Liver (tissue), 9 donors: Measurements from ENCODE around the gene CREB3L1. TPM values are rescaled to one million over a fixed set of nuclear protein-coding genes. Genes with fewer than 3 reads are reported as not detected.

ENCODE experiments used
- DNase-seq: peaks from one replicate; pipeline ENCODE4 v3.0.0-alpha.2; 2017; ENCODE audit warnings: low spot score
- H3K27ac ChIP-seq, 2 donors: one replicate each; pipeline ENCODE4 v1.7.0; 2013; ENCODE audit warnings: inconsistent platforms in 2 of 2, low read length in 2 of 2, control low read depth in 1 of 2, low read depth in 1 of 2, mild to moderate bottlenecking in 1 of 2
- H3K27me3 ChIP-seq, 4 donors: one replicate each; pipeline versions ENCODE4 v1.6.1 to v1.7.0; 2013; ENCODE audit warnings: low read length in 3 of 4, inconsistent platforms in 1 of 4, mild to moderate bottlenecking in 1 of 4, moderate library complexity in 1 of 4; ENCODE audit not compliant: control insufficient read depth in 4 of 4, insufficient read depth in 4 of 4
- H3K36me3 ChIP-seq, 4 donors: one replicate each; pipeline versions ENCODE4 v1.6.1 to v1.7.0; 2013; ENCODE audit warnings: low read length in 3 of 4, mild to moderate bottlenecking in 3 of 4, low read depth in 1 of 4, moderate library complexity in 1 of 4; ENCODE audit not compliant: control insufficient read depth in 4 of 4, insufficient read depth in 3 of 4
- H3K4me1 ChIP-seq, 4 donors: one replicate each; pipeline versions ENCODE4 v1.6.1 to v1.7.0; 2013; ENCODE audit warnings: low read length in 3 of 4, mild to moderate bottlenecking in 3 of 4, moderate library complexity in 1 of 4; ENCODE audit not compliant: control insufficient read depth in 4 of 4, insufficient read depth in 4 of 4
- H3K4me3 ChIP-seq, 3 donors: one replicate each; pipeline versions ENCODE4 v1.6.1 to v1.7.0; 2013; ENCODE audit warnings: low read length in 3 of 3, control low read depth in 1 of 3, low read depth in 1 of 3, mild to moderate bottlenecking in 1 of 3
- H3K9ac ChIP-seq, 2 donors: one replicate each; pipeline ENCODE4 v1.7.0; 2013; ENCODE audit warnings: low read length in 2 of 2, mild to moderate bottlenecking in 2 of 2, moderate library complexity in 2 of 2, control low read depth in 1 of 2, low read depth in 1 of 2
- H3K9me3 ChIP-seq, 4 donors: one replicate each; pipeline versions ENCODE4 v1.6.1 to v1.7.0; 2013; ENCODE audit warnings: low read length in 3 of 4; ENCODE audit not compliant: control insufficient read depth in 4 of 4
- EGR1 ChIP-seq, 2 donors: IDR thresholded peaks; 2 replicates each; pipeline ENCODE4 v1.6.1; 2016 to 2018; ENCODE audit warnings: antibody characterized with exemption in 2 of 2, low read depth in 2 of 2
- FOXA1 ChIP-seq: IDR thresholded peaks from 2 replicates; pipeline ENCODE4 v1.6.1; 2016; ENCODE audit warnings: antibody characterized with exemption
- FOXA2 ChIP-seq: IDR thresholded peaks from 2 replicates; pipeline ENCODE4 v1.6.1; 2016; ENCODE audit warnings: antibody characterized with exemption
- GABPA ChIP-seq, 2 donors: IDR thresholded peaks in 1 of 2; conservative IDR thresholded peaks in 1 of 2; 2 replicates each; pipeline ENCODE4 v1.6.1; 2016; ENCODE audit warnings: antibody characterized with exemption in 2 of 2, mild to moderate bottlenecking in 1 of 2, moderate library complexity in 1 of 2
- HNF4A ChIP-seq, 2 donors: conservative IDR thresholded peaks; 2 replicates each; pipeline ENCODE4 v1.6.1; 2016; ENCODE audit warnings: antibody characterized with exemption in 2 of 2, mild to moderate bottlenecking in 2 of 2
- HNF4G ChIP-seq: IDR thresholded peaks from 2 replicates; pipeline ENCODE4 v1.6.1; 2016; ENCODE audit warnings: antibody characterized with exemption
- JUND ChIP-seq, 2 donors: IDR thresholded peaks; 2 replicates each; pipeline ENCODE4 v1.6.1; 2016; ENCODE audit warnings: antibody characterized with exemption in 2 of 2
- NR2F2 ChIP-seq: IDR thresholded peaks from 2 replicates; pipeline ENCODE4 v1.6.1; 2016; ENCODE audit warnings: antibody characterized with exemption
- RAD21 ChIP-seq, 2 donors: IDR thresholded peaks; 2 replicates each; pipeline ENCODE4 v1.6.1; 2016; ENCODE audit warnings: antibody characterized with exemption in 2 of 2, mild to moderate bottlenecking in 2 of 2
- RXRA ChIP-seq, 2 donors: IDR thresholded peaks; 2 replicates each; pipeline ENCODE4 v1.6.1; 2017 to 2018; ENCODE audit warnings: antibody characterized with exemption in 2 of 2, mild to moderate bottlenecking in 1 of 2
- SP1 ChIP-seq: IDR thresholded peaks from 2 replicates; pipeline ENCODE4 v1.6.1; 2018; ENCODE audit warnings: antibody characterized with exemption, mild to moderate bottlenecking
- TAF1 ChIP-seq: conservative IDR thresholded peaks from 2 replicates; pipeline ENCODE4 v1.6.1; 2016; ENCODE audit warnings: antibody characterized with exemption, mild to moderate bottlenecking
- YY1 ChIP-seq: IDR thresholded peaks from 2 replicates; pipeline ENCODE4 v1.6.1; 2016; ENCODE audit warnings: antibody characterized with exemption, mild to moderate bottlenecking
- WGBS: extraction: QIAGEN DNeasy Blood & Tissue Kit; methylation state at CpG from one replicate; pipeline ENCODE4 v1.1.7; 2013; 5-methylcytosine and 5-hydroxymethylcytosine counted together
- polyA plus RNA-seq, 2 donors: library from polyadenylated mRNA; stranded (reverse) in 1 of 2; unstranded in 1 of 2; fragments of 200-250 nt in 1 of 2; fragments of >200 nt in 1 of 2; fragmentation: Nextera tagmentation in 1 of 2; extraction: Ambion mirVana in 1 of 2; gene quantifications; one replicate each; pipeline versions ENCODE4 v1.2.1 to v1.2.3, GENCODE V29; 2013 to 2015
- total RNA-seq, 2 donors: library from RNA; depleted of rRNA; stranded (reverse); fragments of >200 nt; gene quantifications; one replicate each; pipeline ENCODE4 v1.2.3, GENCODE V29; 2014
- TF ChIP-seq, protein P1 (sequence below): IDR thresholded peaks from 2 replicates; pipeline ENCODE4 v1.6.1; 2016; ENCODE audit warnings: antibody characterized with exemption
- TF ChIP-seq, protein P2 (sequence below): IDR thresholded peaks from 2 replicates; pipeline ENCODE4 v1.6.1; 2016; ENCODE audit warnings: antibody characterized with exemption, mild to moderate bottlenecking
- TF ChIP-seq, protein P3 (sequence below): fragments of 150-350 bp; IDR thresholded peaks from 2 replicates; pipeline ENCODE4 v1.5.1; 2017; ENCODE audit warnings: improper control_type of control experiment, low read depth, low read length; ENCODE audit not compliant: missing input control
- TF ChIP-seq, protein P4 (sequence below): IDR thresholded peaks from 2 replicates; pipeline ENCODE4 v1.6.1; 2016; ENCODE audit warnings: antibody characterized with exemption
- TF ChIP-seq, protein P5 (sequence below): IDR thresholded peaks from 2 replicates; pipeline ENCODE4 v1.6.1; 2016; ENCODE audit warnings: antibody characterized with exemption
- donor health status: healthy.
- donor health status: healthy.
- donor health status: healthy.
- donor health status: healthy.
- donor health status: healthy.

CREB3L1 gene
- total and polyA plus RNA-seq, 4 donors: 0.14 to 1.3 (median 0.33) TPM

DNA sequence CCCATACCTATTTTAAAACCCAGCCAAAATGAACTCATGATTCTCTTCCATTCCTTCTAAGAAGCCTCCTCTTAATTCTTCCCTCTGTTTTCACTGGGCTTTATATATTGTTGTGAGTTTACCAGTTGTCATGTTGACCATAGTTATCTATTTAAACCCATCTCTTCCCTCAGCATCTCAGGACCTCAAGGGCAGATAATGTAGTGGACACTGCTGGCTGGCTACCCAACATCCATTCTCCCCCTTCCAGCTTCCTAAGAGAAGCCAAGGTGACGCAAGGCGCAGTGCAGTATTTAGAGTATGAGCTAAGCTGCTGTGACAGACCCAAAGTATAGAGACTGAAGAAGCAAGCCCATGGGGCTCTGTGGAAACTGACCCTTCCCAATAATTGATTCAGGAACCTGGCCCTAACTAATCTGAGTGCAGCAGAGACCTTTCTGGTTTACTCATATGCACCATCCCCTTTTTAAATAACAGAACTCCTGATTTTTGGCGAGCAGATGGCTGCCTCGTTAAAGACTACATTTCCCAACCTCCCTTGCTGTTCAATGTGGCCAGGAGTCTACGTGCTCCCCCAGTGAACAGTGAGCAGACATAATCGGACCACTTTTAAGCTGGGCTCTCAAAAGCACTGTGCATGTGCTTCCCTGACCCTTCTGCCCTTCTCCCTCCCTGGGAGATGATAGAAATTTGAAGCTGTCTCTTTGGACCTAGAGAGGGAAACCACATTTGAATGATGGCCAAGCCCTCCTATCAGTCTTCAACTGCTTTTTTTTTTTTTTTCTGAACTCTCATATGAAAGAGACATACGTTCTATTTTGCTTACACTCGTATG, 28.1 kb upstream of the CREB3L1 start:
- no peak for DNase-seq
- TF ChIP-seq JUND (IDR thresholded peaks at IDR 0.05) (no peak), NR2F2 (no peak), SP1 (no peak), FOXA2 (no peak), RXRA (IDR thresholded peaks at IDR 0.05) (no peak), GABPA (IDR thresholded peaks at IDR 0.05 in 1 of 2, conservative IDR thresholded peaks at IDR 0.05 in 1 of 2) (no peak), EGR1 (IDR thresholded peaks at IDR 0.05; ENCODE audit: low read depth in 2 of 2) (no peak), HNF4G (no peak), YY1 (no peak), RAD21 (IDR thresholded peaks at IDR 0.05) (no peak), HNF4A (conservative IDR thresholded peaks at IDR 0.05) (no peak), FOXA1 (no peak), TAF1 (no peak)
- TF ChIP-seq, protein P1, sequence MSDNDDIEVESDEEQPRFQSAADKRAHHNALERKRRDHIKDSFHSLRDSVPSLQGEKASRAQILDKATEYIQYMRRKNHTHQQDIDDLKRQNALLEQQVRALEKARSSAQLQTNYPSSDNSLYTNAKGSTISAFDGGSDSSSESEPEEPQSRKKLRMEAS: no peak
- TF ChIP-seq, protein P2, sequence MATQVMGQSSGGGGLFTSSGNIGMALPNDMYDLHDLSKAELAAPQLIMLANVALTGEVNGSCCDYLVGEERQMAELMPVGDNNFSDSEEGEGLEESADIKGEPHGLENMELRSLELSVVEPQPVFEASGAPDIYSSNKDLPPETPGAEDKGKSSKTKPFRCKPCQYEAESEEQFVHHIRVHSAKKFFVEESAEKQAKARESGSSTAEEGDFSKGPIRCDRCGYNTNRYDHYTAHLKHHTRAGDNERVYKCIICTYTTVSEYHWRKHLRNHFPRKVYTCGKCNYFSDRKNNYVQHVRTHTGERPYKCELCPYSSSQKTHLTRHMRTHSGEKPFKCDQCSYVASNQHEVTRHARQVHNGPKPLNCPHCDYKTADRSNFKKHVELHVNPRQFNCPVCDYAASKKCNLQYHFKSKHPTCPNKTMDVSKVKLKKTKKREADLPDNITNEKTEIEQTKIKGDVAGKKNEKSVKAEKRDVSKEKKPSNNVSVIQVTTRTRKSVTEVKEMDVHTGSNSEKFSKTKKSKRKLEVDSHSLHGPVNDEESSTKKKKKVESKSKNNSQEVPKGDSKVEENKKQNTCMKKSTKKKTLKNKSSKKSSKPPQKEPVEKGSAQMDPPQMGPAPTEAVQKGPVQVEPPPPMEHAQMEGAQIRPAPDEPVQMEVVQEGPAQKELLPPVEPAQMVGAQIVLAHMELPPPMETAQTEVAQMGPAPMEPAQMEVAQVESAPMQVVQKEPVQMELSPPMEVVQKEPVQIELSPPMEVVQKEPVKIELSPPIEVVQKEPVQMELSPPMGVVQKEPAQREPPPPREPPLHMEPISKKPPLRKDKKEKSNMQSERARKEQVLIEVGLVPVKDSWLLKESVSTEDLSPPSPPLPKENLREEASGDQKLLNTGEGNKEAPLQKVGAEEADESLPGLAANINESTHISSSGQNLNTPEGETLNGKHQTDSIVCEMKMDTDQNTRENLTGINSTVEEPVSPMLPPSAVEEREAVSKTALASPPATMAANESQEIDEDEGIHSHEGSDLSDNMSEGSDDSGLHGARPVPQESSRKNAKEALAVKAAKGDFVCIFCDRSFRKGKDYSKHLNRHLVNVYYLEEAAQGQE: no peak
- TF ChIP-seq, protein P3, sequence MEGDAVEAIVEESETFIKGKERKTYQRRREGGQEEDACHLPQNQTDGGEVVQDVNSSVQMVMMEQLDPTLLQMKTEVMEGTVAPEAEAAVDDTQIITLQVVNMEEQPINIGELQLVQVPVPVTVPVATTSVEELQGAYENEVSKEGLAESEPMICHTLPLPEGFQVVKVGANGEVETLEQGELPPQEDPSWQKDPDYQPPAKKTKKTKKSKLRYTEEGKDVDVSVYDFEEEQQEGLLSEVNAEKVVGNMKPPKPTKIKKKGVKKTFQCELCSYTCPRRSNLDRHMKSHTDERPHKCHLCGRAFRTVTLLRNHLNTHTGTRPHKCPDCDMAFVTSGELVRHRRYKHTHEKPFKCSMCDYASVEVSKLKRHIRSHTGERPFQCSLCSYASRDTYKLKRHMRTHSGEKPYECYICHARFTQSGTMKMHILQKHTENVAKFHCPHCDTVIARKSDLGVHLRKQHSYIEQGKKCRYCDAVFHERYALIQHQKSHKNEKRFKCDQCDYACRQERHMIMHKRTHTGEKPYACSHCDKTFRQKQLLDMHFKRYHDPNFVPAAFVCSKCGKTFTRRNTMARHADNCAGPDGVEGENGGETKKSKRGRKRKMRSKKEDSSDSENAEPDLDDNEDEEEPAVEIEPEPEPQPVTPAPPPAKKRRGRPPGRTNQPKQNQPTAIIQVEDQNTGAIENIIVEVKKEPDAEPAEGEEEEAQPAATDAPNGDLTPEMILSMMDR: no peak
- TF ChIP-seq, protein P4, sequence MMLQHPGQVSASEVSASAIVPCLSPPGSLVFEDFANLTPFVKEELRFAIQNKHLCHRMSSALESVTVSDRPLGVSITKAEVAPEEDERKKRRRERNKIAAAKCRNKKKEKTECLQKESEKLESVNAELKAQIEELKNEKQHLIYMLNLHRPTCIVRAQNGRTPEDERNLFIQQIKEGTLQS: no peak
- TF ChIP-seq, protein P5, sequence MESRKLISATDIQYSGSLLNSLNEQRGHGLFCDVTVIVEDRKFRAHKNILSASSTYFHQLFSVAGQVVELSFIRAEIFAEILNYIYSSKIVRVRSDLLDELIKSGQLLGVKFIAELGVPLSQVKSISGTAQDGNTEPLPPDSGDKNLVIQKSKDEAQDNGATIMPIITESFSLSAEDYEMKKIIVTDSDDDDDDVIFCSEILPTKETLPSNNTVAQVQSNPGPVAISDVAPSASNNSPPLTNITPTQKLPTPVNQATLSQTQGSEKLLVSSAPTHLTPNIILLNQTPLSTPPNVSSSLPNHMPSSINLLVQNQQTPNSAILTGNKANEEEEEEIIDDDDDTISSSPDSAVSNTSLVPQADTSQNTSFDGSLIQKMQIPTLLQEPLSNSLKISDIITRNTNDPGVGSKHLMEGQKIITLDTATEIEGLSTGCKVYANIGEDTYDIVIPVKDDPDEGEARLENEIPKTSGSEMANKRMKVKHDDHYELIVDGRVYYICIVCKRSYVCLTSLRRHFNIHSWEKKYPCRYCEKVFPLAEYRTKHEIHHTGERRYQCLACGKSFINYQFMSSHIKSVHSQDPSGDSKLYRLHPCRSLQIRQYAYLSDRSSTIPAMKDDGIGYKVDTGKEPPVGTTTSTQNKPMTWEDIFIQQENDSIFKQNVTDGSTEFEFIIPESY: no peak
- no peak overlapping the region for H3K27ac ChIP-seq
- WGBS: 80% methylated on average over 8 of the region's 8 CpGs
- H3K27me3 ChIP-seq: peaks cover 0 to 4% (median 0%) of the 10 kb centered on the region in 4 donors
- no peaks in the 10 kb centered on the region for H3K9me3 ChIP-seq
- peaks cover 0 to 4% (median 0%) of the 10 kb centered on the region in 4 donors for H3K4me1 ChIP-seq
- no peaks in the 10 kb centered on the region for H3K36me3 ChIP-seq
- no peak overlapping the region for H3K9ac ChIP-seq
- no peak overlapping the region for H3K4me3 ChIP-seq
